IPS-18c (cell line): Measurements from ENCODE around the gene SEC16B.
"Not testable (repeated sequence)": the region's sequence is repeated elsewhere in the genome, so short reads cannot be mapped to it uniquely, and the experiment has no call there.

Experiments
- H3K4me3 ChIP-seq: 2 replicates; pipeline ENCODE4 v1.7.0; 2013; ENCODE audit warnings: low read depth, mild to moderate bottlenecking, low read length, moderate library complexity; ENCODE audit not compliant: insufficient read depth
- H3K9me3 ChIP-seq: one replicate; pipeline ENCODE4 v1.6.1; 2013; ENCODE audit warnings: mild to moderate bottlenecking, low read length, moderate library complexity; ENCODE audit not compliant: control insufficient read depth, insufficient read depth

The SEC16B gene, protein sequence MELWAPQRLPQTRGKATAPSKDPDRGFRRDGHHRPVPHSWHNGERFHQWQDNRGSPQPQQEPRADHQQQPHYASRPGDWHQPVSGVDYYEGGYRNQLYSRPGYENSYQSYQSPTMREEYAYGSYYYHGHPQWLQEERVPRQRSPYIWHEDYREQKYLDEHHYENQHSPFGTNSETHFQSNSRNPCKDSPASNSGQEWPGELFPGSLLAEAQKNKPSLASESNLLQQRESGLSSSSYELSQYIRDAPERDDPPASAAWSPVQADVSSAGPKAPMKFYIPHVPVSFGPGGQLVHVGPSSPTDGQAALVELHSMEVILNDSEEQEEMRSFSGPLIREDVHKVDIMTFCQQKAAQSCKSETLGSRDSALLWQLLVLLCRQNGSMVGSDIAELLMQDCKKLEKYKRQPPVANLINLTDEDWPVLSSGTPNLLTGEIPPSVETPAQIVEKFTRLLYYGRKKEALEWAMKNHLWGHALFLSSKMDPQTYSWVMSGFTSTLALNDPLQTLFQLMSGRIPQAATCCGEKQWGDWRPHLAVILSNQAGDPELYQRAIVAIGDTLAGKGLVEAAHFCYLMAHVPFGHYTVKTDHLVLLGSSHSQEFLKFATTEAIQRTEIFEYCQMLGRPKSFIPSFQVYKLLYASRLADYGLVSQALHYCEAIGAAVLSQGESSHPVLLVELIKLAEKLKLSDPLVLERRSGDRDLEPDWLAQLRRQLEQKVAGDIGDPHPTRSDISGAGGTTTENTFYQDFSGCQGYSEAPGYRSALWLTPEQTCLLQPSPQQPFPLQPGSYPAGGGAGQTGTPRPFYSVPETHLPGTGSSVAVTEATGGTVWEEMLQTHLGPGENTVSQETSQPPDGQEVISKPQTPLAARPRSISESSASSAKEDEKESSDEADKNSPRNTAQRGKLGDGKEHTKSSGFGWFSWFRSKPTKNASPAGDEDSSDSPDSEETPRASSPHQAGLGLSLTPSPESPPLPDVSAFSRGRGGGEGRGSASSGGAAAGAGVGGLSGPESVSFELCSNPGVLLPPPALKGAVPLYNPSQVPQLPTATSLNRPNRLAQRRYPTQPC

DNA sequence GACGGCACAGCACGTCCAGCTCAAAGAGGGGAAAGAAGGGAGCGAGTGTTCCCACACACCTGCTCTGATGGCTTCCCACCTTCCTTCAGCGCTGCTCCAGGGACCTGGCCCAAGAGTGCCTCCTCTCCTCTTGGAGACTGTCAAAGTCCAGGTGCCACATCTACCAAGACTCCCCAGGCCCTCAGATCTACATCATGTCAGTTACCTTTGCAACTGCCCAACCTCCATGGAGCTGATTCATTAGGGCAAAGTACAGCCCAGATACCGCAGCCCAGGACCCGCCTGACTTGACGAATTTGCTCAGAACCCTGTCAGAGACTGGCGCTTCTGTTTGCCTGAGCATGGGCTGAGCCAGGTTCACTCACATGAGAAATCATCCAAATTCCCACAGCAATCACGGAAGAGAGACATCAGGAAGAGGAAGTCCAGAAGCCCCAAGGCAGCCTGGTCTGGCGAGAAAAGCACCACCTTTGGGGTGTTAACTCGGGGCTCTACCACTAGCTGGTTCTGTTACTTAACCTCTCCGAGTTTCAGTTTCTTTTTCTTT lies at the start of gene SEC16B:
SEC16B (minus strand) TSS at position 234 of the 547 bp plus-strand sequence. CDS start 2,077 bp downstream, outside the sequence.
- Histone ChIP-seq H3K4me3 (no peak within 1 kb of the TSS), H3K9me3 (no peaks in the 10 kb centered on the region)

DNA sequence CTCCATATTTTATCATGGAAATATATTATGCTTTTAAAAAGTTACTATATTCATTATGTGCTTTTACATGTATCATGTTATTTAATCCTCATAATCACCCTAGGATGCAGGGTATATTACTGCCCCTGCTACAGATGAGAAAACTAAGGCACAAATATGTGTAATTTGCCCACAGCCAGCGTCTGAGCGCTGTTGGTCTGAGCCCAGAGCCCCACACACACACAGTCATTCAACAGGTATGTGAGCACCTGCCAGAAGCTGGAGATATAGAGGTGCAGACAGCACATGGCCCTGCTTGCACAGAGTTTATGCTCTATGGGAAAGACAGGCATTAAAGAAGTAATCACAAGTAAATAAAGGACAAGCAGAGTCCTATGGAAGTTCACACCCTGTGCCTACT lies 49.8 kb upstream of the SEC16B start:
- Histone ChIP-seq H3K9me3 (no peaks in the 10 kb centered on the region), H3K4me3 (no peak overlapping the region)

DNA sequence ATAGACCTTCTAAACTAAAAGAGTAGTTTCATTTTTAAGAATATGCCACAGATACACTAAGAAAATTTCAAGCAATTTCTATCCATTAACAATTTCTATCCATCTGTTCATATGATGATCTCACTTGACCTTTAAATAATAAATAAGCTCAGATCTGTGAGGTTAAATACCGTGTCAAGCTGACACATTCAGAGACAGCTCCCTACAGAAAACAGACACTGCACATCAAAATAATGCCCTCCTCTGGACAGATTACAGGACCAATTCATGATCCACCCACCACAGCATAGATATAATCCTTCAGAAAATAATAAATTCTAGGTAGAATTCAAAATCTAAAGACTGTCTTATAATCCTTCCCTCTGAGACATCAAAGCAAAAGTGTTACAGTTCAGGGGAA lies 49.4 kb upstream of the SEC16B start:
- no peak overlapping the region for H3K4me3 ChIP-seq

DNA sequence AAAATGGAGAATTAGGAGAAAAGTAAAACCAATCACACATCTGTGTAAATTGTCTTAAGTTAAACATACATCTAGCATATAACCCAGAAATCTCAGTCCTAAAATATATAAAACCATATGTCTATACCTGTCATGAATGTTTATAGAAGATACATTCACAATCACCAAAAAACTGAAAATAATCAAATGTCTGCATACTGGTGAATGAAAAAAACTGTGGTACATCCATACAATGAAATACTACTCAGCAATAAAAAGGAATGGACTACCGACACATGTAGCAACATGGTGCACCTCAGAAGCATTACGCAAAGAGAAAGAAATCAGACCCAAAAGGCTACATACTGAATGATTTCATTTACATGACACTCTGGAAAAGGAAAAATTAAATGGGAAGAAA lies 47.7 kb upstream of the SEC16B start:
- Histone ChIP-seq H3K9me3 (no peaks in the 10 kb centered on the region), H3K4me3 (no peak overlapping the region)

More for the DNA sequence above, 49.4 kb upstream of the SEC16B start:
- no peaks in the 10 kb centered on the region for H3K9me3 ChIP-seq

DNA sequence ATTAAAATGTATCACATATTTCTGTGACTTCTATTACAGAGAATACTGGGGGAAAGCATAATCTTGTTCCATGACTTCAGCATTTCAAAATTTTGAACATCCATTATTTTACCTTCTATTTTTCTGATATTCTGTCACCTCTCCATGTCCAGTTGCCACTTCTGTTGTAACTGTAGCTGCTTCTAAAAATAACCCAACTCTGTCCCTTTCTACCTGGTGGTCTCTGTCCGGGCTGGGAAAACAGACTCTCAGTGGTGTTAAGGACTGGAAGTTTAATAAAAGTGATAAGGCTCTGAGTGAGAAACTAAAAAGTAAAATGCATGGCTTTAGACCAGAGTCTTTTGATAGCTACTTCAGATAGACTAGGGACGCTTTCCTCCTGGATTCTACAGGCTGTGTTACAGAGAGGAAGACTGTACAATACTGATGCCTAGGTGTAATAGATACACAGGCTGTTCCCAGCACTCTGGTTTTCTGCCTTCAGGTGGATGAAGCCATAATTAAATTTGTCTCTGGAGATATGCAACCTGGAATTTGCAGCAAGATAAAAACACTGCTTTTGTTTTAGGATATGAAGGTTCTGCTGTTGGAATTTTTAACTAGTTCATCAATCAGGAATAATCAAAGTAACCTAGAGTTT lies 42.1 kb upstream of the SEC16B start:
- Histone ChIP-seq H3K9me3 (no peaks in the 10 kb centered on the region), H3K4me3 (no peak overlapping the region)

DNA sequence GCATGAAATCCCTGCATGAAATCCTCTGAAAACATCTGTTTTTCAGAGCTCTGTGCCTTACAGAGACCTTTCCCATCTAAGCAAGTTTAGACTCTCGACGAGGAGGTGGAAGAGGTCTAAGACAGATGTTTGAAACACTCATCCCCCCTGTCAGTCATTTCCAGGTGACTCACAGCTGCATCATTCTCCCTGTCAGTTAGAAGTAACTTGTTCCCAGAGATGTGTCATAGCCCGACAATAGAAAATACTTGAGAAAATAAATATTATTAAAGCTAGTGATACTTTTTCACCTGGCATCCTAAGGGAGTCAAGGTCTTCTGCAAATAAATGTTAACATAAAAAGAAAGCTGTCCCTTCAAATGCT lies 41.6 kb upstream of the SEC16B start:
- Histone ChIP-seq H3K9me3 (no peaks in the 10 kb centered on the region), H3K4me3 (no peak overlapping the region)

DNA sequence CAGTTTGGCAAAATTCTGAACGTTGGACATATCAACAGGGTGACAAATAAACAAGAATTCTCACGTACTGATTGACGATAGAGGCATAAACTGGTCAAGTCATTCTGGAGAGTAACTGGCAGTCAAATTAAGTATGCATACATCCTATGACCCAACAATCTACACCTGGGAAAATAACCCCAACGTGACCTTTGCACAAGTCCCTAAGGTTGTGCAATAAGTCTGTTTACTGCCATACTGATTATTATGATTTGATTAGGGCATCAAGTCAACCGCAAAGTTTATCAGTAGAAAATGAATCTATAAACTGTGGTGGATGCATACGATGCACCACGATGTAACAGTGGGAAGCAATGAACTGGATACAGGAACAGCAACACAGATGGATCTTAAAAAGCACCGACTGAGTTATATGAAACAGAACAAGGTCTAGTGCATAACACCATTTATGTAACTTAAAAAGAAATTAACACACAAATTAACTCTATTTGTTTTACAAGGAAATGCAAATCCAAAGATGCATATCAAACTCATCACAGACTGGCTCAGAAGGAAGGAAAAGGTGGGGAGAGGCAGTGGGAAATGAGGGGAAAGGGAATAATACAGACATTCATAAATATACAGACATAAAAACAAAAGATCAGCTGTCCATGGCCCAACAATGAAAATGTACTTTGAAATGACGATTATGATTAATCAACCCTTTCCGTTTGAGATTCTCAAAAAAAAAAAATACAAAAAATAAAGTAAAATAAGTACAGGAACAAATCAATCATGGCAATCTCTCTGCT lies 41.0 kb upstream of the SEC16B start:
- H3K4me3 ChIP-seq = no peak overlapping the region

DNA sequence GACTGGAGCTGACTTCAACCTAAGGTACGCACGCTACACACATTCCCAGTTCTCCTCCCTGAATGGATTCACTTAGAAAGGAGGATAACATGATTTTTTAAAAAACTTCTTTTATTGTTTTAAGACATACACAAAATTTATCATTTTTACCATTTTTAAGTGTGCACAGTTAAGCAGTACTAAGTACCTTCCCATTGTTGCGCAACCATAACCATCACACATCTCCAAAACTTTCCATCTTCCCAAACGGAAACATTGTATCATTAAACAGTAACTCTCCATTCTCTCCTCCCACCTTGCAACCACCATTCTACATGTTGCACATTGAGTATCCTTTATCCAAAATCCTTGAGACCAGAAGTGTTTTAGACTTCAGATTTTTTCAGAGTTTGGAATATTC lies 36.2 kb upstream of the SEC16B start:
- no peaks in the 10 kb centered on the region for H3K9me3 ChIP-seq
- no peak overlapping the region for H3K4me3 ChIP-seq

More for the DNA sequence above, 41.0 kb upstream of the SEC16B start:
- H3K9me3 ChIP-seq = no peaks in the 10 kb centered on the region

DNA sequence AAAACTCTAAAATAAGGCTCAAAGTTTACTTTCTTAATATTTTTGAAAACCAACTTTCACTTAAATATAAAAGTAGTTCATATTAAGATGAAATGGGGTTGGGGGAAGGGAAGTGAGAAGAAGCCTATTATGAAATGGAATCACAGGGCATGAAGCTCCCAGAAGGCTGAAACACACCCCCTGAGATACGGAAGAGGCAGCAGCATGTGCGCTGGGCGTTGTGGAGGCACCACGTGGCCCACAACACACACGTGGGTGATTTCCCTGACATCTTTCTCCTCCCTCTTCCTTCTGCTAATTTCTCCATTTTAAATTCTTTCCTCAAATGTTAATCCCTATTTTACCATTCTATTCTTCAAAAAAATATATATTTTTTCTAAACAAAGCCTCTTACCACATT lies 35.6 kb upstream of the SEC16B start:
- Histone ChIP-seq H3K4me3 (no peak overlapping the region), H3K9me3 (no peaks in the 10 kb centered on the region)

DNA sequence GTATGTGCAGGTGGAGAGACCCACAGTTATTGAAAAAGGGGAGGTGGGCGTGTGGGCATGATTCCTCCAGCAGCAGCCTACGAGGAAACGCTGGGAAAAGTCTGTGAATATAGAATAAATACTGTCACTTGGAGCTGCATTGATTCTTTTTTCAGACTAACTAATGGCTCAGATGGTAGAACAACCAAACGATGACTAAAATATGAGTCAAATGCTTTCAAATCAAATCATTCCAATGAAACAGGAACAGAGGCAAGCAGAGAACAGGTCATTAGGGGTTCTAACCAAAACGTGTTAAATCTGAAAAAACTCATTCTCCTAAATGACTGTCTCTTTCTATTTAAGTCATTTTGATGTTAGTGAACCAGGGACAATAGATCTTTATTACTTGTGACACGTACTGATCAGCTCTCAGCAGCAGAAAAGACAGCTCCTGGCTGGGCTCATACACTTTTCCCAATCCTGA lies 35.1 kb upstream of the SEC16B start:
- Histone ChIP-seq H3K4me3 (no peak overlapping the region), H3K9me3 (no peaks in the 10 kb centered on the region)

DNA sequence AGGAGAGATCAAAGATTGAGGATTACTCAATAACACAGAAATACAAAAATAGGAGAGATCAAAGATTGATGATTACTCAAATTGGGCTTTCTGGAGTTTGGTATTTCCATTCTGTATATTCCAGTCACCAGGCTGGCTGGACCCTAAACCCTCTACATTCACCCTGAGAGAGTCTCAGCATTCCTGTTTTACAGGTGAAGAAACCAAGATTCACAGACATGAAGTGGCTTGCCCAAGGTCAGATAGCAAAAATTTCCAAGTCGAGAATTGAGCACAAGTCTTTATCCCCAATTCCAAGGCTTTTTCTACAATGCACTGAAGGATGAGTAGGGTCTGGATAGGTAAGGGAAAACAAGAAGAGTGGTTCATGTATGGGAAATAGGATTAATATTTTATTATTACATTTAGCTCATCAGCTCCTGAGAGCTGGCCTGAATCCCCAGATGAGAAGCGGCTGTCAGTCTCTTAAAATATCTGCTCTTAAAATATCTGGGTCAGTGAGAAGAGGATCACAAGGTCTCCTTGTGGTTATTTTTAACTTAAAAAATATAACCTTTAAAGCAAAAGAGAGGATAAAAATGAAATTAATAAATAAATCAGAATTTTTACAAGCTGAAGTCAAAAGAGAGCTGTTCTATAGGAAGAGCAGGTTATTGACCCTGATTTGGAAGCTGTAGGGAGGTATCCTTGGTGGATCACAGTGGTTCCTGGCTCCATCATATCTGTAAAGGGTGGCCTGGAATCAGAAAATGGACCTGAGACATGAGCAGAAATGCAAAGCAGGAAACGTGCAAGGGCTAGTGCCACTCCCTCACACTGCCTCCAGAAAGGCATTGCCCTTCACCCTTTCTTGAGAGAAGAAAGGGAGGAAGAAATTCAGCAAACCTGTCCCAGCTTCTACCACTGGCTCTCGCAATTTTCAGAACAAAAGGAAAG lies 29.1 kb upstream of the SEC16B start:
- Histone ChIP-seq H3K9me3 (no peaks in the 10 kb centered on the region), H3K4me3 (no peak overlapping the region)

DNA sequence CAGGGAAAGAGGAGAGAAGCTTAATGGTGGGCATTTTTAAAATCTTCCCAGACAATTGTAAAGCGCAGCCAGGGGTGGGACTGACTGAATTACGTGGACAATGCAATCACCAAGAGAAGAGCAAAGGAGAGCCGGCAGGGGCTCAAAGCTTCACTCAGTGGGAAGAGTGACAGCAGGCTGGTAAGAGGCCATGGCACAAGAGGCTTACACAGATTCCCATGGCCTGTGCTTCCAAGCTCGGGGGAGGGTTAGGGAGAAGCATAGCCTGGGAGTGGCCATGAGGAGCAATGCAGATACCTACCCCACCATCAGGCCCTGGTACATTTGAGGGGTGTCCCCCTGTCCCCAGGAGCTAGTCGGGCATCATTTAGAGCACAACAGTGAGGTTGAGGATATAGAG lies 27.1 kb upstream of the SEC16B start:
- H3K4me3 ChIP-seq = no peak overlapping the region
- no peaks in the 10 kb centered on the region for H3K9me3 ChIP-seq

DNA sequence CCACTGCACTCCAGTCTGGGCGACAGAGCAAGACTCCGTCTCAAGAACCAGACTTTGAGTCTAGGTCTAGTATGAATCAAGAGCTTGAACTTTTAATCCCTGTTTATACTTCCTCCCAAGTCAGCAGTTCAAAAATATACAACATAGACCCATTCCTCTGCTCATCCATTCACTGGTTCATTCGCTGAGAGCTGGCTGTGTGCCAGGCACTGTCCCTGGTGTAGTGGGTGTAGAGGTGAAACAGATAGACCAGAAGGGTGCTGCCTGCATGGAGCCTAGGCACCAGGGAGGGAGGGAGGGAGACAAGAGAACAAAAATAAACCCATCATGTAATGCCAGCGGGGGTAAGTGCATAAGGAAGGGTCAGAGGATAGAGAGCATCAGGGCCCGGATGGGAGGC lies 25.5 kb upstream of the SEC16B start:
- H3K4me3 ChIP-seq = no peak overlapping the region

DNA sequence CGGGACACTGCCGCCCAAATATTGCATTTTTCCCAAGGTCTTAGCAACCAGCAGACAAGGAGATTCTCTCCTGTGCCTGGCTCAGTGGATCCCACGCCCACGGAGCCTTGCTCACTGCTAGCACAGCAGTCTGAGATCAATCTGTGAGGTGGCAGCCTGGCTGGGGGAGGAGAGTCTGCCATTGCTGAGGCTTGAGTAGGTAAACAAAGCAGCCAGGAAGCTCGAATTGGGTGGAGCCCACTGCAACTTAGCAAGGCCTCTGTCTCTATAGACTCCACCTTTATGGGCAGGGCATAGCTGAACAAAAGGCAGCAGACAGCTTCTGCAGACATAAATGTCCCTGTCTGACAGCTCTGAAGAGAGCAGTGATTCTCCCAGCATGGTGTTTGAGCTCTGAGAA lies 16.4 kb upstream of the SEC16B start:
- H3K4me3 ChIP-seq, H3K9me3 ChIP-seq: not testable (repeated sequence)

More for the DNA sequence above, 25.5 kb upstream of the SEC16B start:
- no peaks in the 10 kb centered on the region for H3K9me3 ChIP-seq

DNA sequence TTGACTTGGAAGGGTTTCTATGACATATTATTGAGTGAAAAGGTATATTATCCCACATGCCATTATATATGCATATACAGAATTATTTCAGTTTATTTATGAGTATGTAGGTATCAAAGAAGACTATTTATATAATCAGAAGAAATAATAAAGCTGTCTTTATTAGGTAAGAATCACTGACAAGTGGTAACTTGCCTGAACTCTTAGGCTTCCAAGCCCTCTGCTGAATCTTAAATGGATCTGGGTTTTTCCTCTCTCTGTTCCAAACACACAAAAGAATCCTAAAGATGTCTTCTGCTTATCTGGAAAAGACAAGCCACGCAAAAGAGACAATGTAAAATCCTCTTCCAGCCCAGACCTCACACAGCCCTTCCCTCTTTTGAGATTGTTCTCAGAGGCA lies 14.9 kb upstream of the SEC16B start:
- peaks cover 2% of the 10 kb centered on the region for H3K9me3 ChIP-seq
- H3K4me3 ChIP-seq = no peak overlapping the region
